Measurements from ENCODE around the gene DNER.

DNA sequence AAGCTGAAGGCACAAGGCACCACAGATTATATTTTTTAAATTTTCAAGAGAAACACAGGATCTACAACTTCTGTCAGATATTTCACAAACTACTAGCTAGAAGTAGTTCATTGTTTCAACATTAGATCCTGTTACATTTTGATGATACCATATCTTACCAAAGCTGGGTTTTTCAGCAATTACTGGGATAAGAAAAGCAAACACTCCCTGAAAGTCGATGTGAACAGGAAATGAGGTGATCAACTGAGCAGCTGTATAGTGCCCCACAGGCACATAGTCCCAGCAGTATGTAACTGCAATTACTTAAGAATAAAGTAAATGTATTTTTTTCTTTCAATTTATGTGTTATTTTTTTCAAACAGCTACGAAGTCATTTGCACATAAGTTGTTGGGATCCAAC is 103.5 kb downstream of the DNER start:
- no peak for TF ChIP-seq CTCF (IDR thresholded peaks at IDR 0.05; ENCODE audit: low read depth, low read length)
- TF ChIP-seq EZH2phosphoT487 (IDR thresholded peaks at IDR 0.05; ENCODE audit: low read depth): no peak

Measured in OCI-LY3 (cell line).